Heart left ventricle (tissue), 16 donors: Measurements from ENCODE around the gene DHX57. TPM values are rescaled to one million over a fixed set of nuclear protein-coding genes. Genes with fewer than 3 reads are reported as not detected.

Experiments used
- ATAC-seq, 4 donors: fragments of 200-7000 bp; cut with Tn5 transposase; one replicate each; pipeline ENCODE4 v1.9.1; 2020 to 2022; ENCODE audit warnings: moderate library complexity in 4 of 4, mild to moderate bottlenecking in 3 of 4, moderate number of reproducible peaks in 1 of 4
- DNase-seq, 5 donors: peaks; one replicate each; pipeline ENCODE4 v3.0.0-alpha.2; 2020
- H3K27ac ChIP-seq, 12 donors: fragments of 200-600 bp; sonication (generic) in 4 of 12; one replicate each; pipeline versions ENCODE4 v1.5.0 to v1.8.0; 2016 to 2022; ENCODE audit warnings: mild to moderate bottlenecking in 2 of 12
- H3K27me3 ChIP-seq, 9 donors: fragments of 200-600 bp; sonication (generic) in 2 of 9; one replicate each; pipeline versions ENCODE4 v1.5.1 to v1.8.0; 2016 to 2022; ENCODE audit warnings: mild to moderate bottlenecking in 3 of 9
- H3K36me3 ChIP-seq, 9 donors: fragments of 200-600 bp; sonication (generic) in 2 of 9; one replicate each; pipeline versions ENCODE4 v1.5.0 to v1.8.0; 2018 to 2022; ENCODE audit warnings: mild to moderate bottlenecking in 2 of 9
- H3K4me1 ChIP-seq, 12 donors: fragments of 200-600 bp; sonication (generic) in 4 of 12; one replicate each; pipeline versions ENCODE4 v1.5.0 to v1.8.0; 2016 to 2022; ENCODE audit warnings: mild to moderate bottlenecking in 3 of 12
- H3K4me3 ChIP-seq, 12 donors: fragments of 200-600 bp; sonication (generic) in 4 of 12; one replicate each; pipeline versions ENCODE4 v1.5.0 to v1.8.0; 2017 to 2022; ENCODE audit warnings: mild to moderate bottlenecking in 9 of 12, moderate library complexity in 4 of 12
- H3K9me3 ChIP-seq, 12 donors: fragments of 200-600 bp; sonication (generic) in 4 of 12; one replicate each; pipeline versions ENCODE4 v1.5.0 to v1.8.0; 2016 to 2022; ENCODE audit warnings: mild to moderate bottlenecking in 1 of 12
- CTCF ChIP-seq, 12 donors: fragments of 200-600 bp; sonication (generic) in 4 of 12; IDR thresholded peaks; one replicate each; pipeline versions ENCODE4 v1.5.0 to v1.8.0; 2018 to 2022; ENCODE audit warnings: antibody characterized with exemption in 12 of 12, mild to moderate bottlenecking in 5 of 12
- POLR2A ChIP-seq, 2 donors: fragments of 450-650 bp; IDR thresholded peaks; one replicate each; pipeline ENCODE4 v1.6.1; 2017; ENCODE audit warnings: antibody characterized with exemption in 2 of 2, mild to moderate bottlenecking in 2 of 2, moderate library complexity in 2 of 2
- WGBS, 4 donors: extraction: QIAGEN DNeasy Blood & Tissue Kit in 2 of 4; methylation state at CpG; one replicate each; pipeline versions ENCODE4 v1.1.5 to v1.1.7; 2013 to 2018; 5-methylcytosine and 5-hydroxymethylcytosine counted together
- intact Hi-C, 10 donors: fragments of 100-400 bp; cut with DNase I; formaldehyde crosslinking; loops; one replicate each; pipeline versions ENCODE4 v1.11.1 to v1.14.2; 2022
- polyA plus RNA-seq, 2 donors: library from polyadenylated mRNA; stranded (reverse); fragments of 200-250 nt; gene quantifications; one replicate each; pipeline ENCODE4 v1.2.3, GENCODE V29; 2013
- total RNA-seq, 9 donors: library from RNA; depleted of rRNA in 2 of 9; stranded (reverse); fragments of >200 nt in 2 of 9; fragmentation: NEBNext Ultra II Directional in 3 of 9; extraction: Animal tissue kit (Norgen Biotek cat#: 25700) in 3 of 9; gene quantifications; one replicate each; pipeline versions ENCODE4 v1.1.0 to v1.2.4, GENCODE V29; 2016 to 2023
- donor health status: ischemic (EF 13 %, LVEDD 7.1; RV severe dilation, severe dysfunction).
- donor health status: healthy with polysubstance abuse.
- donor health status: DM: no; HTN: yes; CAD: no.
- donor health status: DM: no; HTN: no; CAD: no.
- donor health status: ischemic (EF 25% LVEDD 6.9; RV normal size, moderate dysfunction).
- donor health status: ischemic (EF 25% LVEDD 5.7; RV mildly dilated, moderate dysfunction).
- donor health status: healthy.
- donor health status: DM: yes; HTN: yes; CAD: no.
- donor health status: ischemic (EF 35%, LVEDD 5.7; RV mildly dilated, moderate dysfunction).
- donor health status: nonischemic (EF 11% LVEDD 7.7; RV severe dilation, severe dysfunction).
- donor health status: DM: yes; HTN: yes; CAD: no.
- donor health status: PGD.
- donor health status: ischemic (EF 29% LVEDD 5.4; RV normal size, mild dysfunction).
- donor health status: nonischemic (EF 23%, LVEDD 6.1; RV moderate dilation, normal function).

Gene DHX57
- total and polyA plus RNA-seq, 11 donors: 4.1 to 15.0 (median 9.4) TPM

GRCh38 chr2:38898256-38898655 is 22.5 kb upstream of the DHX57 start:
- DNase-seq (no peak), ATAC-seq (no peak)
- TF ChIP-seq POLR2A (IDR thresholded peaks at IDR 0.05): no peak
- no peak for TF ChIP-seq CTCF (IDR thresholded peaks at IDR 0.05)
- Histone ChIP-seq H3K4me1 (no peaks in the 10 kb centered on the region), H3K27ac (no peak overlapping the region), H3K27me3 (no peaks in the 10 kb centered on the region), H3K36me3 (no peaks in the 10 kb centered on the region), H3K4me3 (no peak overlapping the region), H3K9me3 (no peaks in the 10 kb centered on the region)
- 86 to 92% (median 89%) methylated on average over 5 of the region's 5 CpGs for WGBS, 4 donors
- intact Hi-C loops: no loop called here

- Histone ChIP-seq H3K9me3 (peaks cover 0 to 3% (median 0%) of the 10 kb centered on the region in 12 donors), H3K4me3 (no peak overlapping the region), H3K4me1 (no peaks in the 10 kb centered on the region), H3K27me3 (no peaks in the 10 kb centered on the region), H3K36me3 (no peaks in the 10 kb centered on the region), H3K27ac (no peak overlapping the region)
- intact Hi-C loops: no loop called here
- TF ChIP-seq CTCF (IDR thresholded peaks at IDR 0.05): no peak
- no peak for TF ChIP-seq POLR2A (IDR thresholded peaks at IDR 0.05)
- no peak for ATAC-seq
- no peak for DNase-seq
These were observed 17.1 kb upstream of the DHX57 start for GRCh38 chr2:38892819-38893218.

GRCh38 chr2:38889575-38889974 is 13.8 kb upstream of the DHX57 start, which contains the start of gene ARHGEF33:
ARHGEF33 (plus strand) TSS chr2:38889875; CDS start chr2:38919448, 29,573 bp downstream.
- intact Hi-C loops: no loop called here
- no peak for DNase-seq
- no peaks in the 10 kb centered on the region for H3K27me3 ChIP-seq
- peaks cover 0 to 4% (median 0%) of the 10 kb centered on the region in 9 donors for H3K36me3 ChIP-seq
- no peak within 1 kb of the TSS for H3K4me3 ChIP-seq
- TF ChIP-seq CTCF (IDR thresholded peaks at IDR 0.05) (no peak), POLR2A (IDR thresholded peaks at IDR 0.05) (no peak)
- ATAC-seq: no peak
- no peak within 1 kb of the TSS for H3K27ac ChIP-seq
- H3K9me3 ChIP-seq: peaks cover 0 to 3% (median 0%) of the 10 kb centered on the region in 12 donors
- WGBS, 4 donors: 71 to 84% (median 79%) methylated on average over 3 of the region's 3 CpGs
- peaks cover 0 to 5% (median 0%) of the 10 kb centered on the region in 12 donors for H3K4me1 ChIP-seq

- intact Hi-C loops: no loop called here
- H3K27me3 ChIP-seq: no peaks in the 10 kb centered on the region
- H3K4me3 ChIP-seq: no peak overlapping the region
- H3K9me3 ChIP-seq: peaks cover 0 to 3% (median 0%) of the 10 kb centered on the region in 12 donors
- DNase-seq (no peak), ATAC-seq (no peak)
- peaks cover 0 to 4% (median 0%) of the 10 kb centered on the region in 9 donors for H3K36me3 ChIP-seq
- TF ChIP-seq CTCF (IDR thresholded peaks at IDR 0.05) (no peak), POLR2A (IDR thresholded peaks at IDR 0.05) (no peak)
- peaks cover 0 to 5% (median 0%) of the 10 kb centered on the region in 12 donors for H3K4me1 ChIP-seq
- H3K27ac ChIP-seq: no peak overlapping the region
These were observed 13.3 kb upstream of the DHX57 start for GRCh38 chr2:38889045-38889444.
